Measurements from ENCODE around the gene CFAP97D2. TPM values are rescaled to one million over a fixed set of nuclear protein-coding genes. Genes with fewer than 3 reads are reported as not detected.

The CFAP97D2 gene
- total RNA-seq, 4 donors from 2014 or later: not detected

- TF ChIP-seq, protein P1, sequence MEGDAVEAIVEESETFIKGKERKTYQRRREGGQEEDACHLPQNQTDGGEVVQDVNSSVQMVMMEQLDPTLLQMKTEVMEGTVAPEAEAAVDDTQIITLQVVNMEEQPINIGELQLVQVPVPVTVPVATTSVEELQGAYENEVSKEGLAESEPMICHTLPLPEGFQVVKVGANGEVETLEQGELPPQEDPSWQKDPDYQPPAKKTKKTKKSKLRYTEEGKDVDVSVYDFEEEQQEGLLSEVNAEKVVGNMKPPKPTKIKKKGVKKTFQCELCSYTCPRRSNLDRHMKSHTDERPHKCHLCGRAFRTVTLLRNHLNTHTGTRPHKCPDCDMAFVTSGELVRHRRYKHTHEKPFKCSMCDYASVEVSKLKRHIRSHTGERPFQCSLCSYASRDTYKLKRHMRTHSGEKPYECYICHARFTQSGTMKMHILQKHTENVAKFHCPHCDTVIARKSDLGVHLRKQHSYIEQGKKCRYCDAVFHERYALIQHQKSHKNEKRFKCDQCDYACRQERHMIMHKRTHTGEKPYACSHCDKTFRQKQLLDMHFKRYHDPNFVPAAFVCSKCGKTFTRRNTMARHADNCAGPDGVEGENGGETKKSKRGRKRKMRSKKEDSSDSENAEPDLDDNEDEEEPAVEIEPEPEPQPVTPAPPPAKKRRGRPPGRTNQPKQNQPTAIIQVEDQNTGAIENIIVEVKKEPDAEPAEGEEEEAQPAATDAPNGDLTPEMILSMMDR (IDR thresholded peaks at IDR 0.05): no peak
- TF ChIP-seq POLR2A (IDR thresholded peaks at IDR 0.05): no peak
- intact Hi-C loops (cut with DNase I): no loop called here
- Histone ChIP-seq H3K36me3 (no peaks in the 10 kb centered on the region), H3K27me3 (no peaks in the 10 kb centered on the region), H3K4me3 (replicated peaks in 1 of 3) (no peak overlapping the region), H3K27ac (no peak overlapping the region), H3K9me3 (no peaks in the 10 kb centered on the region), H3K4me1 (peaks cover 0 to 7% of the 10 kb centered on the region in 2 donors)
- WGBS, 2 donors: 60 to 61% methylated on average over 11 to 19 of the region's 20 CpGs
- DNase-seq: no peak
These were observed 12.5 kb upstream of the CFAP97D2 start for GRCh38 chr13:114166381-114167131.

GRCh38 chr13:114167426-114167825, 11.6 kb upstream of the CFAP97D2 start:
- no peaks in the 10 kb centered on the region for H3K27me3 ChIP-seq
- H3K4me3 ChIP-seq (replicated peaks in 1 of 3): no peak overlapping the region
- 70 to 82% methylated on average over 5 of the region's 5 CpGs for WGBS, 2 donors
- no peak overlapping the region for H3K27ac ChIP-seq
- no peaks in the 10 kb centered on the region for H3K9me3 ChIP-seq
- no peak for DNase-seq
- peaks cover 0 to 2% of the 10 kb centered on the region in 2 donors for H3K4me1 ChIP-seq
- H3K36me3 ChIP-seq: no peaks in the 10 kb centered on the region
- TF ChIP-seq, protein P1 (IDR thresholded peaks at IDR 0.05): no peak
- intact Hi-C loops (cut with DNase I): no loop called here

DNA sequence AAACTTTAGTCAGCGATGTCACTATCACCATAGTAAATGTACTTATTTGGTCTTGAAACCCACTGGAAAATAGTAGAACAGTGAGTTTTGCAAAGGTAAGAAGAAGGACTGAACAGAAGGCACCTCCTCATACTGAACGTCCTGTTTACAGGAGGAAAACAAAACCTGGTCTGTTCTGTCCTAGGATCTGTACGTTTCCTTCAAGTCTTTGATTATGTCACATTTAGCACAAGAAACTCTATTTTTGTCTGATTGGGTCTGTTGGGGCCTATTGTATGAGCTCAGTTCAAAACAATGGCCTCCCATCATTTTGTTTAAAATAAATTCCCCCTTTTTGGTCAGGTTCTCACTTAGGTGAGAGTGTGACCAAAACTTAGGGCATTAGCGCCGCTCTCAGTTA, 11.2 kb upstream of the CFAP97D2 start:
- H3K27me3 ChIP-seq: no peaks in the 10 kb centered on the region
- H3K9me3 ChIP-seq: no peaks in the 10 kb centered on the region
- H3K4me1 ChIP-seq: no peaks in the 10 kb centered on the region
- no peaks in the 10 kb centered on the region for H3K36me3 ChIP-seq
- intact Hi-C loops (cut with DNase I): no loop called here
- no peak overlapping the region for H3K27ac ChIP-seq
- H3K4me3 ChIP-seq (replicated peaks in 1 of 3): no peak overlapping the region
- WGBS, 2 donors: 93 to 96% methylated on average over 5 of the region's 5 CpGs
- no peak for TF ChIP-seq POLR2A (IDR thresholded peaks at IDR 0.05)
- TF ChIP-seq, protein P1 (IDR thresholded peaks at IDR 0.05): no peak
- DNase-seq: no peak

- no peak overlapping the region for H3K4me3 ChIP-seq (replicated peaks in 1 of 3)
- no peak overlapping the region for H3K27ac ChIP-seq
- no peaks in the 10 kb centered on the region for H3K36me3 ChIP-seq
- no peak for TF ChIP-seq POLR2A (IDR thresholded peaks at IDR 0.05)
- TF ChIP-seq, protein P1 (IDR thresholded peaks at IDR 0.05): no peak
- H3K4me1 ChIP-seq: peaks cover 4 to 6% of the 10 kb centered on the region in 2 donors
- DNase-seq: no peak
- H3K9me3 ChIP-seq: no peaks in the 10 kb centered on the region
- intact Hi-C loops (cut with DNase I): no loop called here
- H3K27me3 ChIP-seq: no peaks in the 10 kb centered on the region
- whole genome bisulfite sequencing, 2 donors: 86 to 97% methylated on average over 3 of the region's 3 CpGs
These were observed 5.8 kb upstream of the CFAP97D2 start for GRCh38 chr13:114173272-114173671.

GRCh38 chr13:114173745-114174144, 5.3 kb upstream of the CFAP97D2 start:
- Histone ChIP-seq H3K4me3 (replicated peaks in 1 of 3) (no peak overlapping the region), H3K27ac (no peak overlapping the region), H3K9me3 (no peaks in the 10 kb centered on the region), H3K27me3 (no peaks in the 10 kb centered on the region), H3K36me3 (no peaks in the 10 kb centered on the region), H3K4me1 (peaks cover 4 to 6% of the 10 kb centered on the region in 2 donors)
- 79 to 80% methylated on average over 1 of the region's 1 CpG for WGBS, 2 donors
- intact Hi-C loops (cut with DNase I): no loop called here
- TF ChIP-seq, protein P1 (IDR thresholded peaks at IDR 0.05): no peak
- TF ChIP-seq POLR2A (IDR thresholded peaks at IDR 0.05): no peak
- no peak for DNase-seq

Data from thyroid gland (tissue), 4 donors.